H1 (cell line): ENCODE data around the gene LMTK3. TPM values are rescaled to one million over a fixed set of nuclear protein-coding genes. Genes with fewer than 3 reads are reported as not detected.

Experiments
- CTCF ChIA-PET: fragments of 300-600 bp; sonication (Branson Sonifier 250); formaldehyde crosslinking; loops from one replicate; lab custom pipeline; 2021; ENCODE audit not compliant: partially characterized antibody; lab: Charles Lee
- POLR2A ChIA-PET: fragments of 300-600 bp; sonication (Branson Sonifier 250); formaldehyde crosslinking; loops from one replicate; lab custom pipeline; 2021; ENCODE audit warnings: inconsistent platforms; ENCODE audit not compliant: partially characterized antibody; lab: Charles Lee
- DNase-seq, 2 experiments: peaks; one replicate each; pipeline versions ENCODE4 v3.0.0 to v3.0.0-alpha.2; 2010 to 2022; ENCODE audit warnings: low spot score in 2 of 2, low read depth in 1 of 2, mixed read lengths in 1 of 2
- FAIRE-seq: peaks from 2 replicates; lab custom pipeline; 2011; peaks lifted over from hg19 to GRCh38; lab: Jason Lieb, UNC
- H2AFZ ChIP-seq: 2 replicates; pipeline ENCODE4 v1.8.1; 2012; ENCODE audit warnings: low read length, inconsistent platforms
- H2AK5ac ChIP-seq: 2 replicates; pipeline ENCODE4 v1.6.1; 2013; ENCODE audit warnings: low read depth, low read length
- H2BK120ac ChIP-seq: replicated peaks from 2 replicates; pipeline ENCODE3; 2013; ENCODE audit warnings: low read depth, low read length, inconsistent platforms
- H2BK12ac ChIP-seq: 2 replicates; pipeline ENCODE4 v1.6.1; 2013; ENCODE audit warnings: low read depth, low read length
- H2BK15ac ChIP-seq: 2 replicates; pipeline ENCODE4 v1.6.1; 2013; ENCODE audit warnings: low read length
- H2BK20ac ChIP-seq: 2 replicates; pipeline ENCODE4 v1.6.1; 2013; ENCODE audit warnings: low read length
- H2BK5ac ChIP-seq: 2 replicates; pipeline ENCODE4 v1.6.1; 2013; ENCODE audit warnings: low read depth, low read length
- H3K14ac ChIP-seq: 2 replicates; pipeline ENCODE4 v1.6.1; 2013; ENCODE audit warnings: inconsistent platforms; ENCODE audit not compliant: insufficient read length
- H3K18ac ChIP-seq: 2 replicates; pipeline ENCODE4 v1.6.1; 2013; ENCODE audit warnings: low read length; ENCODE audit errors: extremely low read depth
- H3K23ac ChIP-seq: 2 replicates; pipeline ENCODE4 v1.6.1; 2013; ENCODE audit warnings: inconsistent platforms; ENCODE audit not compliant: insufficient read length
- H3K23me2 ChIP-seq: 2 replicates; pipeline ENCODE4 v1.6.1; 2013; ENCODE audit warnings: low read depth, low read length
- H3K27ac ChIP-seq: 2 replicates; pipeline ENCODE4 v1.6.1; 2011; ENCODE audit warnings: low read depth, low read length, inconsistent platforms
- H3K27me3 ChIP-seq, 4 experiments: replicated peaks in 1 of 4; 1 replicate in 1 of 4; 2 replicates in 3 of 4; pipeline versions ENCODE4 v1.6.1 to v1.8.1; 2011 to 2013; ENCODE audit warnings: low read length in 3 of 4, mild to moderate bottlenecking in 3 of 4, inconsistent platforms in 2 of 4, mixed read lengths in 2 of 4, moderate library complexity in 1 of 4; ENCODE audit not compliant: control insufficient read depth in 3 of 4, insufficient read depth in 3 of 4; ENCODE audit errors: extremely low read depth in 1 of 4
- H3K36me3 ChIP-seq, 4 experiments: 2 replicates each; pipeline versions ENCODE4 v1.6.1 to v1.8.1; 2011 to 2013; ENCODE audit warnings: mild to moderate bottlenecking in 4 of 4, low read length in 3 of 4, moderate library complexity in 2 of 4, control low read depth in 1 of 4, inconsistent platforms in 1 of 4; ENCODE audit not compliant: insufficient read depth in 4 of 4, control insufficient read depth in 2 of 4
- H3K4ac ChIP-seq: replicated peaks from 2 replicates; pipeline ENCODE3; 2013; ENCODE audit warnings: low read length, low read depth, mixed read lengths, inconsistent platforms; ENCODE audit not compliant: insufficient read length
- H3K4me1 ChIP-seq, 4 experiments: replicated peaks in 1 of 4; 1 replicate in 1 of 4; 2 replicates in 3 of 4; pipeline versions ENCODE4 v1.6.1 to v1.8.1; 2011 to 2013; ENCODE audit warnings: low read length in 3 of 4, inconsistent platforms in 2 of 4, mixed read lengths in 1 of 4; ENCODE audit not compliant: insufficient read depth in 4 of 4, control insufficient read depth in 3 of 4
- H3K4me2 ChIP-seq, 2 experiments: 2 replicates each; pipeline versions ENCODE4 v1.6.1 to v1.8.1; 2011 to 2013; ENCODE audit warnings: low read depth in 2 of 2, low read length in 2 of 2, control low read depth in 1 of 2, inconsistent platforms in 1 of 2, mild to moderate bottlenecking in 1 of 2; ENCODE audit not compliant: insufficient read depth in 1 of 2
- H3K4me3 ChIP-seq, 4 experiments: fragments of 200-600, 300-600 bp in 1 of 4; sonication (generic), shearing (Covaris generic), sonication (Bioruptor Twin) in 1 of 4; 2 replicates each; pipeline versions ENCODE4 v1.5.1 to v1.8.1; 2011 to 2016; ENCODE audit warnings: low read length in 4 of 4, low read depth in 3 of 4, control low read depth in 2 of 4, inconsistent platforms in 2 of 4, mild to moderate bottlenecking in 2 of 4, mixed read lengths in 1 of 4, moderate library complexity in 1 of 4; ENCODE audit not compliant: insufficient read depth in 2 of 4; ENCODE audit errors: extremely low read depth in 1 of 4
- H3K56ac ChIP-seq: replicated peaks from 2 replicates; pipeline ENCODE3; 2013; ENCODE audit warnings: low read depth, mild to moderate bottlenecking, mixed read lengths, low read length, inconsistent platforms; ENCODE audit not compliant: insufficient read length
- H3K79me1 ChIP-seq: 2 replicates; pipeline ENCODE4 v1.6.1; 2013; ENCODE audit warnings: low read depth, low read length, control low read depth
- H3K79me2 ChIP-seq, 2 experiments: 2 replicates each; pipeline versions ENCODE4 v1.6.1 to v1.8.1; 2012 to 2013; ENCODE audit warnings: low read length in 2 of 2, mild to moderate bottlenecking in 2 of 2, inconsistent platforms in 1 of 2; ENCODE audit not compliant: insufficient read depth in 2 of 2, control insufficient read depth in 1 of 2
- H3K9ac ChIP-seq, 4 experiments: replicated peaks in 1 of 4; 1 replicate in 1 of 4; 2 replicates in 3 of 4; pipeline versions ENCODE4 v1.6.1 to v1.8.1; 2011 to 2013; ENCODE audit warnings: low read depth in 3 of 4, low read length in 3 of 4, control low read depth in 2 of 4, mild to moderate bottlenecking in 2 of 4, moderate library complexity in 2 of 4, inconsistent platforms in 1 of 4; ENCODE audit errors: extremely low read depth in 1 of 4
- H3K9me3 ChIP-seq, 2 experiments: 2 replicates each; pipeline versions ENCODE4 v1.6.1 to v1.8.1; 2012 to 2013; ENCODE audit warnings: mild to moderate bottlenecking in 2 of 2, moderate library complexity in 2 of 2, control low read depth in 1 of 2, inconsistent platforms in 1 of 2, low read depth in 1 of 2, low read length in 1 of 2, mixed read lengths in 1 of 2; ENCODE audit not compliant: insufficient read depth in 2 of 2
- H4K20me1 ChIP-seq, 2 experiments: replicated peaks in 1 of 2; 2 replicates each; pipeline versions ENCODE3 to v1.8.1; 2011 to 2013; ENCODE audit warnings: inconsistent platforms in 2 of 2, low read length in 2 of 2, mild to moderate bottlenecking in 1 of 2; ENCODE audit not compliant: insufficient read depth in 2 of 2, control insufficient read depth in 1 of 2
- H4K5ac ChIP-seq: 2 replicates; pipeline ENCODE4 v1.6.1; 2013; ENCODE audit warnings: low read length, low read depth, mixed read lengths, inconsistent platforms; ENCODE audit not compliant: insufficient read length
- H4K8ac ChIP-seq: 2 replicates; pipeline ENCODE4 v1.8.0; 2013; ENCODE audit warnings: mild to moderate bottlenecking, moderate library complexity, low read length, inconsistent platforms; ENCODE audit not compliant: insufficient read depth; ENCODE audit errors: extremely low read depth
- H4K91ac ChIP-seq: replicated peaks from 2 replicates; pipeline ENCODE3; 2013; ENCODE audit warnings: low read length, mixed read lengths, inconsistent platforms; ENCODE audit not compliant: insufficient read length
- CBX8 ChIP-seq: fragments of 300-800, 300-1000 bp; sonication (generic); IDR thresholded peaks from 2 replicates; pipeline ENCODE4 v1.7.1; 2016; ENCODE audit warnings: low read depth, low read length, borderline replicate concordance
- CHD2 ChIP-seq: IDR thresholded peaks from 2 replicates; pipeline ENCODE4 v1.6.1; 2012; ENCODE audit warnings: low read length, improper control_type of control experiment
- CREB1 ChIP-seq: IDR thresholded peaks from 2 replicates; pipeline ENCODE4 v1.6.1; 2012; ENCODE audit warnings: inconsistent platforms
- EZH2 ChIP-seq: fragments of 200-600 bp; sonication (generic); IDR thresholded peaks from 2 replicates; pipeline ENCODE4 v1.7.1; 2012; ENCODE audit warnings: low read depth, mild to moderate bottlenecking, moderate library complexity, low read length, inconsistent platforms; ENCODE audit not compliant: severe bottlenecking
- HDAC2 ChIP-seq, 2 experiments: fragments of 300-600 bp in 1 of 2; sonication (generic) in 1 of 2; IDR thresholded peaks; 2 replicates each; pipeline ENCODE4 v1.6.1; 2011 to 2012; ENCODE audit warnings: low read depth in 2 of 2, low read length in 2 of 2, mild to moderate bottlenecking in 2 of 2, moderate library complexity in 2 of 2, borderline replicate concordance in 1 of 2, inconsistent platforms in 1 of 2
- SAP30 ChIP-seq: fragments of 300-600 bp; sonication (generic); IDR thresholded peaks from 2 replicates; pipeline ENCODE4 v1.7.1; 2012; ENCODE audit warnings: low read length, moderate library complexity, mild to moderate bottlenecking, inconsistent platforms; ENCODE audit not compliant: insufficient read depth, insufficient replicate concordance
- SP1 ChIP-seq: IDR thresholded peaks from 2 replicates; pipeline ENCODE4 v1.6.1; 2011; ENCODE audit warnings: low read depth, low read length
- SP2 ChIP-seq: IDR thresholded peaks from 2 replicates; pipeline ENCODE4 v1.6.1; 2012; ENCODE audit warnings: mild to moderate bottlenecking, low read length, inconsistent platforms
- SRF ChIP-seq: IDR thresholded peaks from 2 replicates; pipeline ENCODE4 v1.6.1; 2011; ENCODE audit warnings: mild to moderate bottlenecking, low read depth, low read length, moderate library complexity
- TEAD4 ChIP-seq: IDR thresholded peaks from 2 replicates; pipeline ENCODE4 v1.6.1; 2012; ENCODE audit warnings: low read depth, low read length, inconsistent platforms, mixed read lengths
- WGBS, 2 experiments: shearing (Covaris generic) in 1 of 2; methylation state at CpG; one replicate each; pipeline versions ENCODE4 v1.1.6 to v1.1.7; 2013 to 2015; ENCODE audit warnings: low lambda C conversion rate in 2 of 2, mixed read lengths in 2 of 2, inconsistent platforms in 1 of 2, low coverage in 1 of 2, missing lambda C conversion rate in 1 of 2; ENCODE audit not compliant: insufficient replicate concordance in 2 of 2, insufficient coverage in 1 of 2, insufficient read length in 1 of 2; ENCODE audit errors: extremely low coverage in 1 of 2, missing lambda C conversion rate in 1 of 2; 5-methylcytosine and 5-hydroxymethylcytosine counted together
- polyA plus RNA-seq, 7 experiments: library from polyadenylated mRNA; depleted of rRNA in 3 of 7; stranded (reverse) in 5 of 7; unstranded in 2 of 7; fragments of >200 nt in 5 of 7; fragments of 200-250 nt in 2 of 7; gene quantifications; 1 replicate in 5 of 7; 2 replicates in 1 of 7; 4 replicates in 1 of 7; pipeline versions ENCODE4 v1.2.1 to v1.2.3, GENCODE V29; 2011 to 2013; ENCODE audit warnings: missing spikeins in 2 of 7, mixed read lengths in 2 of 7
- total RNA-seq: library from RNA; stranded (reverse); fragmentation: NEBNext Ultra II Directional; extraction: Animal tissue kit (Norgen Biotek cat#: 25700); gene quantifications from 2 replicates; pipeline ENCODE4 v1.2.1, GENCODE V29; 2021

The LMTK3 gene
- total and polyA plus RNA-seq, 2 of the 8 experiments (the other 6 are each of a cell fraction or from before 2014, with no cell fraction given), result 2.7 to 12.4 TPM

DNA sequence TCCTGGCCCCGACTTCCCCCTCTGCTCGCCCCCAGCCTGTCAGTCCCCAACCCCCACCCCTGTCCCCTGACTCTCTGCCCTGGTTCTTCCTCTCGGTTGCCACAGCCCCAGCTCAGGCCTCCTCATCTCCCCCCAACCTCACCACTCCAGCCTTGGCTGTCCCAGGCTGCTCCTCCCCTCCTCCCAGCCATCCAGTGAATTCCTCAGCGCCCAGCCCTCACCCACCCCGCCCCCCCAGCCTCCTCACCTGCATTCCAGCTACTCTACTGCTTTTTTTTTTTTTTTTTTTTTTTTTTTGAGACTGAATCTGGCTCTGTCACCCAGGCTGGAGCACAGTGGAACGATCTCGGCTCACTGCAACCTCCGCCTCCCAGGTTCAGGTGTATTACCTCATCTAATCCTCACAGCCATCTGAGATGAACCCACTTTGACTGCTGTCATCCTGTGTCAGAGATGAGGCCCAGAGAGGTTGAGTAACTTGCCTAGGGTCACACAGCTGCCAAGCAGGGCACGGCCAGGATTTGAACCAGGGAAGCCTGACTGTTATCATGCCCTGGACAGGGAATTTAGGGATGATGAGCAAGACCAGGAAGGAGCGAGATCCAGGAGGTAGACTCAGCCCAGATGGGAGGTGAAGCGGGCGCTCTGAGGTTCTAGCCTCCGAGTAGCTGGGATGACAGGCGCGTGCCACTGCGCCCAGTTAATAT is 42.9 kb upstream of the LMTK3 start:
- Histone ChIP-seq H2BK120ac (no peak overlapping the region), H2BK20ac (peak overlapping the region; percentile 96; the same call in 1 of the 2 replicates), H2BK12ac (peak overlapping the region; percentile 95), H3K27me3 (no peaks in the 10 kb centered on the region; a peak in 1 of 7 replicates), H3K56ac (no peak overlapping the region), H3K79me2 (no peaks in the 10 kb centered on the region), H4K5ac (no peak overlapping the region), H3K36me3 (no peaks in the 10 kb centered on the region), H3K4me3 (peak overlapping the region in 3 of 4 experiments; percentile 5 to 44 (median 11); a peak in 4 of 8 replicates), H2AFZ (no peak overlapping the region), H4K20me1 (no peaks in the 10 kb centered on the region), H3K23me2 (no peaks in the 10 kb centered on the region), H3K4me1 (peaks cover 0 to 24% (median 12%) of the 10 kb centered on the region in 4 experiments; a peak in 6 of 7 replicates), H3K9ac (peak overlapping the region in 1 of 4 experiments; percentile 28; a peak in 2 of 7 replicates), H4K8ac (no peak overlapping the region; the same call in 1 of the 2 replicates), H3K4ac (no peak overlapping the region), H3K18ac (peak overlapping the region; percentile 95), H3K27ac (0 out of 2 replicates have a peak overlapping the region, but pooled peaks have one; percentile 41), H2BK5ac (peak overlapping the region; percentile 87), H3K9me3 (no peaks in the 10 kb centered on the region), H2BK15ac (peak overlapping the region; percentile 19; the same call in 1 of the 2 replicates), H3K23ac (no peak overlapping the region), H2AK5ac (peak overlapping the region; percentile 18), H3K79me1 (no peaks in the 10 kb centered on the region), H4K91ac (peak overlapping the region; percentile 98), H3K14ac (no peak overlapping the region), H3K4me2 (peak overlapping the region; percentile 12 to 64)
- POLR2A ChIA-PET, result interaction anchor here (0.7 to 2.5 kb wide), 10 partner anchors 12 to 549 kb away, joined by 3 to 8 read pairs (median 4); no protein-coding TSS in a partner anchor
- FAIRE-seq (no peak), DNase-seq (peak; percentile 75)
- CTCF ChIA-PET, result interaction anchor here (1.0 to 11.7 kb wide), 9 partner anchors 8 to 65 kb away, joined by 3 to 132 read pairs (median 4); no protein-coding TSS in a partner anchor
- WGBS, 2 experiments, result 87% methylated on average over 11 of the region's 16 CpGs; no CpG with 5 or more reads in 1 of the 2 experiments
- TF ChIP-seq CREB1, result no peak
- TF ChIP-seq CBX8, result no peak
- TF ChIP-seq TEAD4, result peak; percentile 83
- no peak for TF ChIP-seq EZH2
- no peak for TF ChIP-seq SAP30
- no peak for TF ChIP-seq CHD2
- TF ChIP-seq HDAC2 (IDR thresholded peaks at IDR 0.05; ENCODE audit: borderline replicate concordance in 1 of 2, low read depth in 2 of 2, low read length in 2 of 2), result peak in 1 of 2 experiments; percentile 52; a peak in 1 of 4 replicates
- no peak for TF ChIP-seq SRF
- TF ChIP-seq SP2, result no peak
- peak; percentile 57 for TF ChIP-seq SP1
